Hematopoietic multipotent progenitor cell treated with erythropoietin and hydrocortisone succinate and interleukin-3 and kit ligand, for 4 days (in vitro differentiated cells): Measurements from ENCODE around the gene RRAGD.

ENCODE experiments used
- DNase-seq: peaks from one replicate; pipeline ENCODE4 v3.0.0-alpha.2; 2015

Gene RRAGD

GRCh38 chr6:89412071-89413005 lies at the start of gene RRAGD:
Gene RRAGD (minus strand): TSS chr6:89412273. CDS start chr6:89411993, 280 bp downstream.
- peak; percentile 90 for DNase-seq

DNA sequence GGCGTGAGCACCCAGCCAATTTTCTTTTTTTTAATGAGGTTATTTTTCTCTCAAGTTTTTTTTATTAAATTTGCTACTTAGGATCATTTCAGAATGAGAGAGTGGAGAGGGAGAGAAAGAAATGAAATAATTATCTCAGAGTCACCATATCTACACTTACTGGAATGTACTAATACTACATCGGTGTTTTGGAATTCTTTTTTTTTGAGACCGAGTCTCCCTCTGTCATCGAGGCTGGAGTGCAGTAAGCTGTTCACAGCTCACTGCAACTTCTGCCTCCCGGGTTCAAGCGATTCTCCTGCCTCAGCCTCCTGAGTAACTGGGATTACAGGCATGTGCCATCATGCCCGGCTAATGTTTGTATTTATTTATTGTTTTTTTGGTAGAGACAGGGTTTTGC lies 48.6 kb upstream of the RRAGD start:
- no peak for DNase-seq

DNA sequence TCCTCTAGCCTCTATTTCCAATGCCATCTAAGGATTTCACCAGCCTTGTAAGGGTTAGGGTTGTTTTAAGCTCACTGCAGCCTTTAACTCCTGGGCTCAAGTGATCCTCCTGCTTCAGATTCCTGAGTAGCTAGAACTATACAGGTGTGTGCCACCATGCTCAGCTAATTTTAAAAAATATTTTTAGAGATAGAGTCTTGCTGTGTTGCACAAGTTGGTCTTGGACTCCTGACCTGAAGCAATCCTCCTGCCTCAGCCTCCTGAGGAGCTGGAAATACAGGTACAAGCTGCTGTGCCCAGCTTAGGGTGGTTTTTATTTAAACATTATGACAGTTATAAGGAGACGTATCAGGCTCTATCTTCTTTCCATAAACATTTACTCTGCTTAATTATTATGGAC lies 47.4 kb upstream of the RRAGD start:
- no peak for DNase-seq

- peak; percentile 40 for DNase-seq
These were observed 46.6 kb upstream of the RRAGD start for GRCh38 chr6:89458704-89459103.

DNA sequence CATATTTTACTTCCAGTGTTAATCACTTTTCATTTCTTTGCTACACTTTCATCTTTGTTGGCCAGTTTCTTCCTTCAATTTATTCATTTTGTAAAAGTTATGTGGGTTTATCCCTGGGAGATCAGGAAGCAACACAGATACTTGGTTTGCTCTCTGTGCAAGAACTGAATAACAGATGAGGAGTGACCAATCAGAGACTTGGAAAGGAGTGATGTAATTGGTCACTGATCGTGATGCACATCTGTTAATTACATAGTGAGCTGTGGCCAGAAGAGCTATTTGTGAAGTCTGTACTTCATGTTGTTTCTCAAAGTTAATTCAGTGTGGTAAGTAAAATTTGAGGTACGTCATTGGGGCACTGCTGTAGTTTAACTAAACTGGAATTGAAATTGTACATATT lies 42.2 kb upstream of the RRAGD start:
- no peak for DNase-seq

- no peak for DNase-seq
These were observed 40.2 kb upstream of the RRAGD start for GRCh38 chr6:89452281-89452680.

GRCh38 chr6:89449193-89449592 lies 37.1 kb upstream of the RRAGD start:
- DNase-seq, result peak; percentile 40

GRCh38 chr6:89443658-89444057 lies 31.6 kb upstream of the RRAGD start:
- no peak for DNase-seq

- no peak for DNase-seq
These were observed 28.1 kb upstream of the RRAGD start for GRCh38 chr6:89440200-89440599.

DNA sequence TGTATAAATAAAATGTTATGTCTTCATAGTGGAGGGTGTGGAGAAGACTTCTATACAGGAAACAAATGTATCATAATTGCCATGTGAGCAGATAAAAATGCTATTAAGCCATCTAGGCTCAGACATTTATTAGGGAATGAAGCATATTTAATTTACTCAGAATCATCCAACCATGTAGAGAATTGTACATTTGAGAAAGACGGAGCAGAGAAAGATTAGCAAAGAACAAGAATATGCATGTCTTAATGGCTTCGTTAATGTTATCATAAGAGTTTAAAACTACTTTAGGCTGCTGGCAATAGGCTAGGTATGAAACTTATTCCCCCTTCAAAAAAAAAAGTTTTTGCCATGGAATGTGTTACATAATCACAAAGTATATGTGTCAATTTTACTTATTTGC lies 26.9 kb upstream of the RRAGD start:
- no peak for DNase-seq

GRCh38 chr6:89438248-89438647 lies 26.2 kb upstream of the RRAGD start:
- no peak for DNase-seq

DNA sequence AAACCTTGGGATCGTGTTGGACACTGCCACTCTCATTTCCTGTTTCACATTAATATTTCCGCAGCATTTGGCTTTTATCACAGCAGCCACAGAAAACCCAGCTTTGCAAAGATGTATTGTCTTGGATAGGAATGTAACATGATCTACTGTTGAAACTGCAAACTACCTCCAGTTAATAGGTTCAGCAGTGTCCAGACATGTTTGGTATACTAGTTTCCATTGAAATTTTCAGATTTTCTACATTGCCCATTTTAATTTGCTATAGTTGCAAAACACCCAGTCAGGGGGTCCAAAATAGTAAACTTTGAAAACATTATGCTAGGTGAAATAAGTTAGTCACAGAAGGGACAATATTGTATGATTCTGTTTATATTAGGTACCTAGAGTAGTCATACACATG lies 24.2 kb upstream of the RRAGD start:
- DNase-seq, result peak; percentile 41

- DNase-seq, result no peak
These were observed 22.9 kb upstream of the RRAGD start for GRCh38 chr6:89434954-89435353.

- DNase-seq, result no peak
These were observed 22.1 kb upstream of the RRAGD start for GRCh38 chr6:89434150-89434499.

- DNase-seq, result peak; percentile 79
These were observed 21.4 kb upstream of the RRAGD start for GRCh38 chr6:89433252-89434149.

- peak; percentile 87 for DNase-seq
These were observed 20.8 kb upstream of the RRAGD start, which contains the start of gene ANKRD6 for GRCh38 chr6:89432875-89433251. Gene ANKRD6 (plus strand): TSS chr6:89433152. CDS start chr6:89566977, 133,825 bp downstream.

- no peak for DNase-seq
These were observed 18.3 kb upstream of the RRAGD start for GRCh38 chr6:89430201-89430962.

DNA sequence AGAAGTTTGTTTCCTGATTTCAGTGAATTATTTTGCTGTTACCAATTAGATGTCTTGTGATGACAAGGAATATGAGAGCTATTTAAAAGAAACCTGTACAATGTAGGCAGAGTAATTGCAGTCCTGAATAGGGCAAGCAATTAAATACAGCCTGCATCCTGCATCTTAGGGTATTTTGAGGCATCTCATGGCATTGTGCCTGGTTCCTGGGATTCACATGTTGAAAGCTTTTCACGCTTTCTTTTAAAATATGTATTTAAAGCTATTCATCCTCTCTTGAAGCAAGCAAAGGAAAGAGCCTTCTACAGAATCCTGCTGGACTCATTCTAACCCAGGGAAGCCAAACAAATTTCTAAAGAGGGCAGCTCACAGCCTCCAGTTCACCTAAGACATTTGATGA lies 4.7 kb upstream of the RRAGD start:
- DNase-seq, result no peak

DNA sequence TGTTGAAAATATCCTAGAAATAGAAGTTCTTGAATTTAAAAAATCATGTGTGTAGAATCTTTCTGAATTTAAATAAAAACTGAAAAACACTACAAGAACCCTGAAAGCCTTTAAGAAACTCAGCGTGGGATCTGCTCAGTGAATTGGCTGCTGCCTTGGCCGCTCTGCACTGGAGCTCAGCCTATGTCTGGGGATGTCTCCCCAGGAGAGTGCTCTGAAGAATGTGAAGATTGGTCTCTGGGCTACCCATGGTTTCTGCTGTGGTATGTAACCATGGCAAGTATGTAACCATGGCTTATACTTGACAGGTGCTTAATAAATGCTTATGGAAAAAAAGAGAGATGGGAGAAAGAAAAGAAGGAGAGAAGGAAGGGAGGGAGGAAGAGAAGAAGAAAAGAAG lies 3.1 kb upstream of the RRAGD start:
- no peak for DNase-seq

- no peak for DNase-seq
These were observed 2.1 kb upstream of the RRAGD start for GRCh38 chr6:89414215-89414614.

GRCh38 chr6:89413006-89413400 lies 930 bp upstream of the RRAGD start:
- DNase-seq, result peak; percentile 20

- peak; percentile 69 for DNase-seq
These were observed 665 bp downstream of the RRAGD start for GRCh38 chr6:89411145-89412070.
